ENCODE measurements around the gene KIZ.

Gene KIZ

GRCh38 chr20:21265261-21266190, 139.6 kb downstream of the KIZ start:
- no peak for DNase-seq (ENCODE audit: low read depth in 2 of 2)

DNA sequence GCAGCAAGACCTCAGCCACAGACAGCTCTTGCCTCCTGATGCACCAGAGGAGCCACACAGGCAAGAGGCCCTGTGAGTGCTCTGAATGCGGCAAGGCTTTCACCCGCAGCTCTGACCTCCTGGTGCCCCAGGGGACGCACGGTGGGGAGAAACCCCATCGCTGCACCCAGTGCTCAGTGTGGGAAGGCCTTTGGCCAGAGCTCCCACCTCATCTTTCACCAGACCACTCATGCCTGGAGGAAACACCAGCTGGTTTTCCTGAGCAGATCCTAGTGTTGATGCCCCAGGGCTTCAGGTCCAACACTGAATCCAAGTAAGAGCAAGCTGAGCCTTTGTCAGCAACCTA, 140.3 kb downstream of the KIZ start:
- no peak for DNase-seq (ENCODE audit: low read depth in 2 of 2)

- DNase-seq (ENCODE audit: low read depth in 2 of 2) = no peak
Observed at GRCh38 chr20:21269772-21270171, 143.9 kb downstream of the KIZ start.

- no peak for DNase-seq (ENCODE audit: low read depth in 2 of 2)
Observed at GRCh38 chr20:21270806-21271205, 144.9 kb downstream of the KIZ start.

GRCh38 chr20:21272279-21272678, 146.4 kb downstream of the KIZ start:
- DNase-seq (ENCODE audit: low read depth in 2 of 2) = no peak

- no peak for DNase-seq (ENCODE audit: low read depth in 2 of 2)
Observed at GRCh38 chr20:21272679-21273078, 146.8 kb downstream of the KIZ start.

DNA sequence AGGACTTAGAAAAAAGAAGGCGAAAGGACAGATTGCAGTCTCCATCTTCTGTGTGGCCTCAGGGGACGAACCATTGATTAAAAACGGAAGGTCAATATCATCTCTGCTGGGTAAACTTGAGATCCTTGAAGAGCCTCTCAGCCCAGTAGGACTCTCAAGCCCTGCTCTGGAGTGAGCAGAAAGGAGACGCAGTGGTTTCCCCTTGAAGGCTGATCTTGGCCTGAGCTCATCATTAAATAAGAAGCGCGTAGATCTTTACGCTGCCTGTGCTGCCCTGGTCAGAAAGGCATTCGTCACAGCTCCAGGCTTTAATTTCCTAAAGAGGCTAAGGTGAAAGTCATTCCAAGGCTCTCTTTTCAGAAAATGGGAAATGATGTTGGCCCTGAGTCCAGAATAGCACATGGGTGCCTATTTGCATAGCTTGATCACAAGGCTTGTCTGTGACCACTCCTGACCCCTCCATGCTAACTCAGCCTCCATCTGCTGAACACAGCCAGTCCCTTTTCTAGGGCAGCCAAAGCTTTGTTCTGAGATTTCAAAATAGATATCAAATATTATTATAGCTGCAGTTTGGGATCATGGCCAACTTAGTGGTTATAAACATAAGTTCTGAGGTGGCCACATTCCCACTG, 148.0 kb downstream of the KIZ start:
- DNase-seq (ENCODE audit: low read depth in 2 of 2) = no peak

DNA sequence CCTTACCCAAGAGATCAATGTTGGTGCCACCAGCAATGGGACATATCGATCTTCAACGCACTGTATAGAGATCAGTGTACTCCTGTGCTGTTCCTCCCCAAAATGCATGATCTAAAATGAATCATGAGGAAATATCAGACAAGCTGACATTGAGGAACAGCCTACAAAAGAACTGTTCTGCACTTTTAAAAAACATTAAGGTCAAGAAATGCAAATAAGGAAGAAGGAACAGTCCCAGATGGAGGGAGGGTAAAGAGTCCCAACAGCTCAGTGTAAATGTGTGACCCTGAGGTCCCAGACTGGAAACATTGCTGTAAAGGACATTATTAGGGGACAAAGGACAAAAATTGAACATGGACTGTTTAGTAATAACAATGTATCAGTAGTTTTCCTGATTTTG, 152.9 kb downstream of the KIZ start:
- no peak for DNase-seq (ENCODE audit: low read depth in 2 of 2)

- DNase-seq (ENCODE audit: low read depth in 2 of 2) = no peak
Observed at GRCh38 chr20:21279706-21280521, 154.0 kb downstream of the KIZ start.

GRCh38 chr20:21280522-21281016, 154.7 kb downstream of the KIZ start:
- no peak for DNase-seq (ENCODE audit: low read depth in 2 of 2)

- DNase-seq (ENCODE audit: low read depth in 2 of 2) = no peak
Observed at GRCh38 chr20:21286775-21287174, 160.9 kb downstream of the KIZ start.

- DNase-seq (ENCODE audit: low read depth in 2 of 2) = no peak
Observed at GRCh38 chr20:21288587-21289370, 162.9 kb downstream of the KIZ start.

DNA sequence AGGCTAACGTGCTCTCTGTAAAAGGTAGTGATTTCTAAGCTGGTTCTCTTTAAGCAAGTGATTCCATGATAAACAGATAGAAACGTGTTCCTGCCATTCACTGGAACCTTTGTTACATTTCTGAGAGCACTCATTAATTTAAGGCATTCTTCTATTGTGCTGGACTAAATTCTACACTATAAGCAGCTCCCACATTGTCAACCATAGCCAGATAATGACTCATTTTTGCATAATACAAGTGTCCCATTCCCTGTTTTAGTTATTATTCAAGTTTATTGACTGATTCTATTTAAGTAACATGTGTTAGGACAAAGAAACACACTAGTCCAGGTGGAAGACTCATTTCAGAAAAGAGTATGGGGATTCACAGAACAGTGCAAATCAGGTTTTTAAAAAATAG, 163.8 kb downstream of the KIZ start:
- DNase-seq (ENCODE audit: low read depth in 2 of 2) = no peak

GRCh38 chr20:21291026-21291425, 165.1 kb downstream of the KIZ start:
- DNase-seq (ENCODE audit: low read depth in 2 of 2) = no peak

DNA sequence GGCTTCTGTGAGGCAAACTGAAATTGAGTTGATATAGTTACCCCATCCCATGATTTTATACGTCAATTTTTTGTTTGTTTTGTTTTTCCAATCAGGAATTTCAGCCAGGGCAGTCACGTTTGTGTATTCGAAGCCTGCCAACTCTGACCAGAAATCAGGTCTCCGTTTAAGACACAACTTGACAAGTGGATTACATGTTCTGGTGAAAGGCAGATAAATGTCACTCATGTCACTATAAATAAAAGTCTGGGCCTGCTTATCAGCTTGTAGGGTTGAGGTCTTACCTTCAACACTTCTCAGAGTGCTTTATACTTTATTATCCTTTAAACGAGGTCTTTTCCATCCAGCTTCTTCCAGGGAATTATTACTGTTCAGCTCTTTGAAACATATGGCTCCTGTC, 168.9 kb downstream of the KIZ start:
- no peak for DNase-seq (ENCODE audit: low read depth in 2 of 2)
